K562 (cell line): ENCODE data around the gene COMMD1. TPM values are rescaled to one million over a fixed set of nuclear protein-coding genes. Genes with fewer than 3 reads are reported as not detected.

Experiments
- ATAC-seq: fragments of 200-7000 bp; cut with Tn5 transposase; 3 replicates; pipeline ENCODE4 v1.9.1; 2020; ENCODE audit warnings: moderate library complexity
- BruUV-seq: library from RNA; stranded (reverse); fragments of 400-500 nt; replicated peaks from 2 replicates; lab custom pipeline; 2021; lab: Mats Ljungman, UMichigan
- CTCF ChIA-PET: fragments of 300-600 bp; formaldehyde crosslinking; extraction: SDS; loops from one replicate; lab custom pipeline; 2021; ENCODE audit warnings: low intra/inter-chr PET ratio; lab: Yijun Ruan, JAX
- POLR2A ChIA-PET: fragments of 300-600, 350-650 bp; sonication (Branson Sonifier 250); formaldehyde crosslinking; extraction: SDS; loops from one replicate; lab custom pipeline; 2021; ENCODE audit warnings: antibody characterized with exemption, inconsistent platforms; lab: Yijun Ruan, JAX
- DNase-seq, 4 experiments: peaks; one replicate each; pipeline versions ENCODE4 v3.0.0 to v3.0.0-alpha.2; 2011 to 2018; ENCODE audit warnings: low spot score in 3 of 4, mixed read lengths in 3 of 4; ENCODE audit errors: extremely low read depth in 1 of 4
- FAIRE-seq: peaks from 2 replicates; lab custom pipeline; 2011; peaks lifted over from hg19 to GRCh38; lab: Jason Lieb, UNC
- H2AFZ ChIP-seq: 2 replicates; pipeline ENCODE4 v1.6.0; 2011; ENCODE audit warnings: low read depth, low read length, control low read depth, inconsistent platforms
- H3K27ac ChIP-seq: fragments of 200-600 bp; 3 replicates; pipeline ENCODE4 v1.8.0; 2011; ENCODE audit warnings: low read depth, mild to moderate bottlenecking, control low read depth, inconsistent platforms, low read length, moderate library complexity, mixed read lengths; ENCODE audit errors: extremely low read depth
- H3K27me3 ChIP-seq, 2 experiments: fragments of 300-600 bp in 1 of 2; 2 replicates in 1 of 2; 3 replicates in 1 of 2; pipeline versions ENCODE4 v1.6.0 to v1.8.0; 2011; ENCODE audit warnings: inconsistent platforms in 2 of 2, low read length in 2 of 2, mild to moderate bottlenecking in 1 of 2, mixed read lengths in 1 of 2, moderate library complexity in 1 of 2; ENCODE audit not compliant: control insufficient read depth in 2 of 2, insufficient read depth in 2 of 2
- H3K36me3 ChIP-seq: fragments of 300-600 bp; 3 replicates; pipeline ENCODE4 v1.8.0; 2011; ENCODE audit warnings: mild to moderate bottlenecking, low read length, inconsistent platforms; ENCODE audit not compliant: control insufficient read depth, insufficient read depth
- H3K4me1 ChIP-seq, 2 experiments: fragments of 200-600 bp in 1 of 2; replicated peaks in 1 of 2; 2 replicates in 1 of 2; 3 replicates in 1 of 2; pipeline versions ENCODE4 v1.5.1 to v1.8.0; 2011; ENCODE audit warnings: inconsistent platforms in 2 of 2, low read length in 2 of 2, mild to moderate bottlenecking in 1 of 2, mixed read lengths in 1 of 2, moderate library complexity in 1 of 2; ENCODE audit not compliant: control insufficient read depth in 2 of 2, insufficient read depth in 2 of 2
- H3K4me2 ChIP-seq: 2 replicates; pipeline ENCODE4 v1.6.1; 2011; ENCODE audit warnings: low read length, control low read depth, inconsistent platforms, mixed read lengths; ENCODE audit not compliant: insufficient read depth
- H3K4me3 ChIP-seq: fragments of 200-600 bp; sonication (generic), shearing (Covaris generic); 2 replicates; pipeline ENCODE4 v1.5.1; 2016; ENCODE audit warnings: control low read depth, inconsistent platforms
- H3K79me2 ChIP-seq: fragments of 200-600 bp; 3 replicates; pipeline ENCODE4 v1.8.0; 2011; ENCODE audit warnings: low read length, inconsistent platforms; ENCODE audit not compliant: control insufficient read depth, insufficient read depth
- H3K9ac ChIP-seq, 2 experiments: 2 replicates each; pipeline versions ENCODE4 v1.6.0 to v1.6.1; 2011; ENCODE audit warnings: low read depth in 2 of 2, low read length in 2 of 2, control low read depth in 1 of 2, inconsistent platforms in 1 of 2, mild to moderate bottlenecking in 1 of 2, mixed read lengths in 1 of 2; ENCODE audit not compliant: insufficient read depth in 1 of 2
- H3K9me1 ChIP-seq: one replicate; pipeline ENCODE4 v1.6.0; 2011; ENCODE audit warnings: inconsistent platforms, mild to moderate bottlenecking, low read length, moderate library complexity; ENCODE audit not compliant: control insufficient read depth, insufficient read depth
- H3K9me3 ChIP-seq: replicated peaks from 2 replicates; pipeline ENCODE4 v1.5.1; 2011; ENCODE audit warnings: low read depth, low read length, inconsistent platforms; ENCODE audit not compliant: control insufficient read depth, insufficient read depth
- H4K20me1 ChIP-seq: replicated peaks from 2 replicates; pipeline ENCODE4 v1.6.1; 2011; ENCODE audit warnings: low read length, inconsistent platforms, mixed read lengths; ENCODE audit not compliant: control insufficient read depth, insufficient read depth
- CBFA2T3 ChIP-seq: fragments of 450-650 bp; IDR thresholded peaks from 2 replicates; pipeline ENCODE4 v1.6.1; 2017
- CC2D1A ChIP-seq: fragments of 450-650 bp; IDR thresholded peaks from 2 replicates; pipeline ENCODE4 v1.6.1; 2017; ENCODE audit warnings: mild to moderate bottlenecking
- EGR1 ChIP-seq: fragments of 450-650 bp; conservative IDR thresholded peaks from 2 replicates; pipeline ENCODE4 v1.6.1; 2017; ENCODE audit warnings: mild to moderate bottlenecking
- FOXJ2 ChIP-seq: fragments of 200-800 bp; sonication (Bioruptor generic); IDR thresholded peaks from 2 replicates; pipeline ENCODE4 v1.6.1; 2016; ENCODE audit warnings: missing genetic modification characterization, missing compliant biosample characterization
- JUND ChIP-seq, 2 experiments: IDR thresholded peaks; 2 replicates in 1 of 2; 3 replicates in 1 of 2; pipeline ENCODE4 v1.6.1; 2011; ENCODE audit warnings: borderline replicate concordance in 2 of 2, low read depth in 2 of 2, low read length in 2 of 2, improper control_type of control experiment in 1 of 2, missing biosample characterization in 1 of 2, missing genetic modification characterization in 1 of 2, missing genetic modification reagents in 1 of 2
- KLF16 ChIP-seq: IDR thresholded peaks from 2 replicates; pipeline ENCODE4 v1.6.1; 2016; ENCODE audit warnings: antibody characterized with exemption
- MTA2 ChIP-seq: fragments of 450-650 bp; IDR thresholded peaks from 2 replicates; pipeline ENCODE4 v1.6.1; 2016; ENCODE audit warnings: low read depth
- NBN ChIP-seq: fragments of 450-650 bp; IDR thresholded peaks from 2 replicates; pipeline ENCODE4 v1.6.1; 2016; ENCODE audit warnings: low read depth, mild to moderate bottlenecking
- NCOR1 ChIP-seq: fragments of 450-650 bp; IDR thresholded peaks from 2 replicates; pipeline ENCODE4 v1.6.1; 2016; ENCODE audit warnings: mild to moderate bottlenecking, moderate library complexity
- NR2C1 ChIP-seq, 2 experiments: fragments of 450-650 bp; IDR thresholded peaks; 2 replicates each; pipeline ENCODE4 v1.6.1; 2017; ENCODE audit warnings: mild to moderate bottlenecking in 2 of 2, antibody characterized with exemption in 1 of 2, inconsistent platforms in 1 of 2, missing compliant biosample characterization in 1 of 2, missing genetic modification characterization in 1 of 2
- SMARCC2 ChIP-seq: fragments of 450-650 bp; IDR thresholded peaks from 2 replicates; pipeline ENCODE4 v1.6.1; 2017; ENCODE audit warnings: antibody characterized with exemption, moderate library complexity, mild to moderate bottlenecking, low read depth
- TBL1XR1 ChIP-seq, 2 experiments: IDR thresholded peaks; 2 replicates each; pipeline ENCODE4 v1.6.1; 2012; ENCODE audit warnings: improper control_type of control experiment in 2 of 2, low read length in 2 of 2, mild to moderate bottlenecking in 1 of 2
- TEAD4 ChIP-seq, 2 experiments: sonication (generic) in 1 of 2; formaldehyde crosslinking in 1 of 2; IDR thresholded peaks; 2 replicates each; pipeline versions ENCODE4 v1.6.1 to v1.8.0; 2012 to 2022; ENCODE audit warnings: borderline replicate concordance in 1 of 2, inconsistent platforms in 1 of 2, low read length in 1 of 2, mild to moderate bottlenecking in 1 of 2, missing genetic modification reagents in 1 of 2
- ZNF592 ChIP-seq: fragments of 450-650 bp; IDR thresholded peaks from 2 replicates; pipeline ENCODE4 v1.6.1; 2017; ENCODE audit warnings: antibody characterized with exemption, mild to moderate bottlenecking
- WGBS: fragments of 100-300 bp; shearing (Covaris generic); methylation state at CpG from one replicate; pipeline ENCODE4 v1.1.6; 2016; ENCODE audit warnings: low coverage, mixed read lengths; ENCODE audit not compliant: insufficient coverage; ENCODE audit errors: missing lambda C conversion rate; 5-methylcytosine and 5-hydroxymethylcytosine counted together
- in situ Hi-C: fragments of 300-500 bp; cut with MboI; formaldehyde crosslinking; loops from 4 replicates; pipeline ENCODE4 v1.15.0; 2018; ENCODE audit warnings: inconsistent platforms, mixed read lengths
- intact Hi-C: fragments of 100-400 bp; cut with micrococcal nuclease; formaldehyde crosslinking; loops from 2 replicates; pipeline ENCODE4 v1.14.2; 2022
- polyA plus RNA-seq, 8 experiments: library from polyadenylated mRNA; depleted of rRNA in 4 of 8; stranded (reverse) in 5 of 8; unstranded in 3 of 8; fragments of >200 nt; fragmentation: Nextera tagmentation in 2 of 8; fragmentation: Illumina TruSeq in 1 of 8; extraction: Ambion mirVana in 2 of 8; extraction: Trizol in 1 of 8; gene quantifications; 2 replicates each; pipeline versions ENCODE4 v1.2.1 to v1.2.3, GENCODE V29; 2011 to 2014; ENCODE audit warnings: inconsistent platforms in 1 of 8, missing spikeins in 1 of 8
- total RNA-seq, 7 experiments: library from RNA; depleted of rRNA in 6 of 7; stranded (reverse); fragments of >200 nt in 6 of 7; fragmentation: Illumina TruSeq in 2 of 7; extraction: Trizol in 2 of 7; gene quantifications; 2 replicates each; pipeline versions ENCODE4 v1.2.1 to v1.2.3, GENCODE V29; 2011 to 2021; ENCODE audit warnings: low replicate concordance in 1 of 7
- TF ChIP-seq, protein P1 (sequence below): fragments of 450-650 bp; IDR thresholded peaks from 2 replicates; pipeline ENCODE4 v1.6.1; 2016; ENCODE audit warnings: mild to moderate bottlenecking

COMMD1 gene
- total and polyA plus RNA-seq, 9 of the 15 experiments (the other 6 are each of a cell fraction or from before 2014, with no cell fraction given): 14.4 to 77.0 (median 21.4) TPM

DNA sequence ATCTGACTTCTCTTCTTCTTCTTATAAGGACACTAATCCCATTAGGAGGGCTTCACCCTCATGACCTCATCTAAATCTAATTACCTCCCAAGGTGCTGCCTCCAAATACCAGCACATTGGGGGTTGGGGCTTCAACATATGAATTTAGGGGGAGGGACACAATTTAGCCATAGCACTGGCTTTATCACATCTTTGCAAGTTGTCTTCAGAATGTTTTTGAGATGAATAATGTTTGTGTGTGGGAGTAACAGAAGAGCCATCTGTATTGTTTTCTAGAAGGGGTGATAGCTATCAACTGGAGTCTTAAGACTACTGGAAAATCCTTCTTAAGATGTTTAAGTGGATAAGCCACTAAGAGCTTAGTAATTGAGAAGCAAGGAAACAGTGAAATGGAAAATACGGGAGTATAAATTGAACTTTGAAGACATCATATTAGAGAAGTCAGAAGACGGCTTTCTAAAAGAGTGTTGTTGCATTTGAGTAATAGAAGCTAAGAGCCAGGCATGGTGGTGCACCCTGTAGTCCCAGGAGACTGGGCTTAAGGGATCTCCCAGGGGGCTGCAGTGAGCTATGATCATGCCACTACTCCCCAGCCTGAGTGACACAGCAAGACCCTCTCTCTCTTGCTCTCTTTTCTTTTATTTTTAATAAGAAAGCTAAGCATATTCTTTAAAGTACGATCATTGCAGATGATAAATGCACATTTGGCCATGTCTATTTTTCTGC is 257.8 kb downstream of the COMMD1 start:
- intact Hi-C loops: no loop called here
- peak; percentile 70 for ATAC-seq
- H3K9me1 ChIP-seq: no peaks in the 10 kb centered on the region
- H3K4me2 ChIP-seq: peak overlapping the region; percentile 28; the same call in 1 of the 2 replicates
- H3K79me2 ChIP-seq: no peaks in the 10 kb centered on the region
- BruUV-seq: no TSS peak
- POLR2A ChIA-PET: no interaction called here
- peak overlapping the region; percentile 78 for H2AFZ ChIP-seq
- H3K4me1 ChIP-seq: peaks cover 0 to 14% of the 10 kb centered on the region in 2 experiments; a peak in 4 of 5 replicates
- no peak overlapping the region for H3K27ac ChIP-seq
- 22% methylated on average over 3 of the region's 3 CpGs for WGBS
- no peak overlapping the region for H3K9ac ChIP-seq
- CTCF ChIA-PET: no interaction called here
- H3K36me3 ChIP-seq: no peaks in the 10 kb centered on the region
- no peak overlapping the region for H3K4me3 ChIP-seq
- H4K20me1 ChIP-seq: no peaks in the 10 kb centered on the region
- FAIRE-seq: peak; percentile 65
- no peaks in the 10 kb centered on the region for H3K27me3 ChIP-seq
- peak in 3 of 4 experiments; percentile 57 to 65 (median 60) for DNase-seq
- in situ Hi-C loops: no loop called here
- no peaks in the 10 kb centered on the region for H3K9me3 ChIP-seq
- TF ChIP-seq EGR1 (peak; percentile 83), JUND (IDR thresholded peaks at IDR 0.05; ENCODE audit: borderline replicate concordance, low read depth, low read length) (peak; percentile 25; the same call in 1 of the 2 replicates), JUND (tag; IDR thresholded peaks at IDR 0.05; ENCODE audit: borderline replicate concordance, low read depth, low read length) (peak; percentile 49; the same call in 2 of the 3 replicates), MTA2 (peak; percentile 61), TBL1XR1 (IDR thresholded peaks at IDR 0.05; ENCODE audit: low read length in 2 of 2) (peak in 1 of 2 experiments; percentile 37; a peak in 1 of 4 replicates), NR2C1 (IDR thresholded peaks at IDR 0.05) (no peak), NR2C1 (tag; IDR thresholded peaks at IDR 0.05) (no peak), NBN (no peak), CC2D1A (no peak), NCOR1 (peak; percentile 76), KLF16 (peak; percentile 55), SMARCC2 (peak; percentile 82), ZNF592 (0 out of 2 replicates have a peak, but pooled peaks have one; percentile 5), TEAD4 (IDR thresholded peaks at IDR 0.05; ENCODE audit: low read length) (peak; percentile 77), TEAD4 (CRISPR knock-in tag; IDR thresholded peaks at IDR 0.05; ENCODE audit: borderline replicate concordance) (no peak), FOXJ2 (tag) (peak; percentile 40; the same call in 1 of the 2 replicates), CBFA2T3 (peak; percentile 91)
- TF ChIP-seq, protein P1, sequence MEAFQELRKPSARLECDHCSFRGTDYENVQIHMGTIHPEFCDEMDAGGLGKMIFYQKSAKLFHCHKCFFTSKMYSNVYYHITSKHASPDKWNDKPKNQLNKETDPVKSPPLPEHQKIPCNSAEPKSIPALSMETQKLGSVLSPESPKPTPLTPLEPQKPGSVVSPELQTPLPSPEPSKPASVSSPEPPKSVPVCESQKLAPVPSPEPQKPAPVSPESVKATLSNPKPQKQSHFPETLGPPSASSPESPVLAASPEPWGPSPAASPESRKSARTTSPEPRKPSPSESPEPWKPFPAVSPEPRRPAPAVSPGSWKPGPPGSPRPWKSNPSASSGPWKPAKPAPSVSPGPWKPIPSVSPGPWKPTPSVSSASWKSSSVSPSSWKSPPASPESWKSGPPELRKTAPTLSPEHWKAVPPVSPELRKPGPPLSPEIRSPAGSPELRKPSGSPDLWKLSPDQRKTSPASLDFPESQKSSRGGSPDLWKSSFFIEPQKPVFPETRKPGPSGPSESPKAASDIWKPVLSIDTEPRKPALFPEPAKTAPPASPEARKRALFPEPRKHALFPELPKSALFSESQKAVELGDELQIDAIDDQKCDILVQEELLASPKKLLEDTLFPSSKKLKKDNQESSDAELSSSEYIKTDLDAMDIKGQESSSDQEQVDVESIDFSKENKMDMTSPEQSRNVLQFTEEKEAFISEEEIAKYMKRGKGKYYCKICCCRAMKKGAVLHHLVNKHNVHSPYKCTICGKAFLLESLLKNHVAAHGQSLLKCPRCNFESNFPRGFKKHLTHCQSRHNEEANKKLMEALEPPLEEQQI: 0 out of 2 replicates have a peak, but pooled peaks have one; percentile 46
